ENCODE measurements around the gene HRAS. TPM values are rescaled to one million over a fixed set of nuclear protein-coding genes. Genes with fewer than 3 reads are reported as not detected.

HRAS gene
- total and polyA plus RNA-seq, 2 of the 13 experiments (the other 11 are each of a cell fraction or from before 2014, with no cell fraction given), result 32.9 to 50.0 TPM

- 0 out of 2 replicates have a peak, but pooled peaks have one; percentile 65 for TF ChIP-seq ZNF468 (CRISPR knock-in tag; IDR thresholded peaks at IDR 0.05)
- TF ChIP-seq JARID2 (CRISPR knock-in tag; IDR thresholded peaks at IDR 0.05; ENCODE audit: insufficient replicate concordance), result peak; percentile 63
- TF ChIP-seq HMGXB3 (CRISPR knock-in tag; IDR thresholded peaks at IDR 0.05; ENCODE audit: borderline replicate concordance), result 0 out of 2 replicates have a peak, but pooled peaks have one; percentile 50
- 0 out of 2 replicates have a peak, but pooled peaks have one; percentile 47 for TF ChIP-seq ZNF256 (CRISPR knock-in tag; conservative IDR thresholded peaks at IDR 0.05)
- TF ChIP-seq ZNF720 (CRISPR knock-in tag; IDR thresholded peaks at IDR 0.05), result no peak
- peak; percentile 75; the same call in 1 of the 2 replicates for TF ChIP-seq ZNF441 (CRISPR knock-in tag; IDR thresholded peaks at IDR 0.05; ENCODE audit: borderline replicate concordance)
- TF ChIP-seq PAXIP1 (CRISPR knock-in tag; conservative IDR thresholded peaks at IDR 0.05), result peak; percentile 16; the same call in 1 of the 2 replicates
- 0 out of 2 replicates have a peak, but pooled peaks have one; percentile 21 for TF ChIP-seq HES4 (CRISPR knock-in tag; IDR thresholded peaks at IDR 0.05; ENCODE audit: borderline replicate concordance)
- peak; percentile 45; the same call in 1 of the 2 replicates for TF ChIP-seq MXD4 (CRISPR knock-in tag; IDR thresholded peaks at IDR 0.05)
- TF ChIP-seq, protein P1, sequence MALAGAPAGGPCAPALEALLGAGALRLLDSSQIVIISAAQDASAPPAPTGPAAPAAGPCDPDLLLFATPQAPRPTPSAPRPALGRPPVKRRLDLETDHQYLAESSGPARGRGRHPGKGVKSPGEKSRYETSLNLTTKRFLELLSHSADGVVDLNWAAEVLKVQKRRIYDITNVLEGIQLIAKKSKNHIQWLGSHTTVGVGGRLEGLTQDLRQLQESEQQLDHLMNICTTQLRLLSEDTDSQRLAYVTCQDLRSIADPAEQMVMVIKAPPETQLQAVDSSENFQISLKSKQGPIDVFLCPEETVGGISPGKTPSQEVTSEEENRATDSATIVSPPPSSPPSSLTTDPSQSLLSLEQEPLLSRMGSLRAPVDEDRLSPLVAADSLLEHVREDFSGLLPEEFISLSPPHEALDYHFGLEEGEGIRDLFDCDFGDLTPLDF (CRISPR knock-in tag; IDR thresholded peaks at IDR 0.05), result peak; percentile 83
- no peak for TF ChIP-seq ZNF713 (CRISPR knock-in tag; IDR thresholded peaks at IDR 0.05)
- TF ChIP-seq GABPB1 (CRISPR knock-in tag; IDR thresholded peaks at IDR 0.05), result peak; percentile 94
- peak; percentile 81 for TF ChIP-seq ASH2L (IDR thresholded peaks at IDR 0.05; ENCODE audit: insufficient read length, low read depth, low read length)
- peak; percentile 89 for TF ChIP-seq GATAD1 (CRISPR knock-in tag; IDR thresholded peaks at IDR 0.05)
- TF ChIP-seq MIER2 (CRISPR knock-in tag; IDR thresholded peaks at IDR 0.05), result 0 out of 2 replicates have a peak, but pooled peaks have one; percentile 28
- peak; percentile 93 for TF ChIP-seq ELF1 (CRISPR knock-in tag; IDR thresholded peaks at IDR 0.05)
- TF ChIP-seq CHD2 (IDR thresholded peaks at IDR 0.05; ENCODE audit: low read depth, low read length), result 0 out of 2 replicates have a peak, but pooled peaks have one; percentile 50
- no peak for TF ChIP-seq ZNF329 (CRISPR knock-in tag; IDR thresholded peaks at IDR 0.05; ENCODE audit: low read depth)
- TF ChIP-seq TCF7 (IDR thresholded peaks at IDR 0.05; ENCODE audit: low read depth), result 0 out of 2 replicates have a peak, but pooled peaks have one; percentile 6
- TF ChIP-seq KMT2A (CRISPR knock-in tag; IDR thresholded peaks at IDR 0.05), result peak; percentile 75; the same call in 1 of the 2 replicates
- TF ChIP-seq BHLHE40 (IDR thresholded peaks at IDR 0.05; ENCODE audit: low read length), result peak; percentile 96
These were observed 40.8 kb upstream of the HRAS start, which contains the start of gene PHRF1 (continued) for GRCh38 chr11:575996-576768.
